Activated CD4-positive, CD25-positive, alpha-beta regulatory T cell (primary cell): ENCODE measurements around the gene ORMDL2.

ENCODE experiments used
- DNase-seq, 4 experiments: peaks; one replicate each; lab custom pipeline; 2025; lab: John Stamatoyannopoulos, UW

Gene ORMDL2

DNA sequence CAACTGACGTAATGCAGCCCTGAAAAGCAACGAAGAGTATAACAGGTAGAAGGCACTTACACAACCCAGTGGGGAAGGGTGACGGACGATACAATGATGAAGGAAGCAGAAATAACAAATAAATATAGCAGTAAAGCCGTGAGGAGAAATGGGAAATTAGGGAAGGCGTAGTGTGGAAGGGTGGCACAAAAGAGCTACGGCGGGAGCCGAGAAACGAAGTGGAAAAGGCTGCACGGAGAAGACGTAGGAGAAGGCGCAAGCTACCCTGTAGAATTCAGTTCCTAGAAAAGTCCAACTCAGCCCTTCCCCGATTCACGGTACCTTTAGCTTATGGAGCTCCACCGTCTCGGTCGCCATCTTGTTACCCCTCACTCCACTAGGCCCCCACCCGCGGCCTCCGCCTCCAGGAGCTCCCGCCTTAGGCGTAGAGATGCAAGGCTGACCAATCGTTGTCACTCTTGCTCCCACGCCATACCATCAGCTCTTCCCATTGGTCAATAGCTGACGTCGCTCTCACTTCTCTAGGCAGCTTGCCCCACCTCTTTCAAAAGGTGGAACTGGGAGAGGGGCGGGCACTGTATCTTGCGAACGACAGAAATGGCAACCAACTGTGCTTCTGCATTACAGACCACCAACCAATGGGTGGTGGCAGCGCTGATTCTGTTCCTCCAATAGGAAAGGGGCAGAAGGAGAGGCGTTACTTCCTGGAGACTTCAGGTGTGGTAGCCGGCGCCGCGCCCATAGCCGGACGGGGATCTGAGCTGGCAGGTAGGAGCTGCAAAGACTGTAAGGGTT lies at the start of gene ORMDL2, which contains the start of gene SARNP:
Gene ORMDL2 (plus strand): TSS at position 697 of the 795 bp plus-strand sequence. CDS start 959 bp downstream, outside the sequence.
Gene SARNP (minus strand): TSS at position 380 of the 795 bp plus-strand sequence. CDS start 23 bp downstream, at position 357.
- peak; percentile 78 to 97 (median 92) for DNase-seq

DNA sequence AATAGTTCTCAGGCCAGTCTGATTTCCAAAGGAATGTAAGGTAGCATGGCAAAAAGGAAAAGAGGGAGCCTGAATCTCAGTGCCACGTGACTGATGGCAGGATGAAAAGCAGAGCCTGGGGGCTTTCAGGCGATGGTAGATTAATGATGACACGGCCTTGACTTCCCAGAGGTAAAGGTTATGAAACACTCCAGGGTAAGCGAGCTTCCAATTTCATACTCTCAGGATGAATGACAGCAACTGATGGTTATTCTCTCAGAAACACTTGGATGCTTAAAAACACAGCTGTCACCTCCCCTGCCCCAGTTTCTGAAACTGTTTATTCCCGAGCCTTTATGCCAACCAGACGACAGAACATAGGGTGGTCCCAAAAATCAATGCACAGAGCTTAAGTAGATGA lies 46.1 kb upstream of the ORMDL2 start:
- no peak for DNase-seq

DNA sequence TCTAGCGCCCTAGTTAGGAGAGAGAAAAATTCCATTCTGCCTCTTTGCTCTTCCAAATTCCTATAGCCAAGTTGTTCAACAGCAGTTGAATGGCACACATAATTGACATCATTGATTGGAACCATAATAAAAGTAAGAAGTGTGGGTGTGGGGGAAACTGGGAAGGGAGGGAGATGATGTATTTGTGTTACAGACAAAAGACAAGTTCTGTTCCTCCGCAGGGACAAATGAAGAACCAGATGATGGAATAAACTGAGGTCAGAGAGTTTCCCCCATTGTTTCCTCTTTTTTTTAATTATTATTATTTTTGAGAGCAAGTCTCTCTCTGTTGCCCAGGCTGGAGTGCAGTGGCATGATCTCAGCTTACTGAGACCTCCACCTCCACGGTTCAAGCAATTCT lies 40.0 kb upstream of the ORMDL2 start:
- no peak for DNase-seq

- DNase-seq = no peak
Measured at GRCh38 chr12:55780685-55781084, 37.2 kb upstream of the ORMDL2 start.

GRCh38 chr12:55788546-55788945 lies 29.3 kb upstream of the ORMDL2 start:
- DNase-seq = no peak

DNA sequence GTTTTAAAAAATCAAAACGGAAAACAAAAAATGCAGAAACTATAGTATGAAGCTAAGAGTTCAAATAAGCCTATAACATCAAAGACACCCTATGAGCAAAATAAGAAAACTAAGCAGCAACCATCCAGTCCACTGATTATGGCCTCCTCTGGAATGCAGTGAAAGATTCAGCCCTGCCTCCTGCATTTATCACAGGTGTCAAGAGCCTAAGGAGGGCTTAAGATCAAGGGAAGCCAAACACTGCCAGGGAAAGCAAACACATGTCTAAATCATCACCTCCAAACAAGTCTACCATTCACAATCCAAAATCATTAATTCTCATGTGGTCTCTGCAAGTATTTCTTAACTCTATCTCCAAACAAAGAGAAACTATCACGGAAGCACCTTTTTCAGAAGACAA lies 28.7 kb upstream of the ORMDL2 start:
- DNase-seq = no peak

DNA sequence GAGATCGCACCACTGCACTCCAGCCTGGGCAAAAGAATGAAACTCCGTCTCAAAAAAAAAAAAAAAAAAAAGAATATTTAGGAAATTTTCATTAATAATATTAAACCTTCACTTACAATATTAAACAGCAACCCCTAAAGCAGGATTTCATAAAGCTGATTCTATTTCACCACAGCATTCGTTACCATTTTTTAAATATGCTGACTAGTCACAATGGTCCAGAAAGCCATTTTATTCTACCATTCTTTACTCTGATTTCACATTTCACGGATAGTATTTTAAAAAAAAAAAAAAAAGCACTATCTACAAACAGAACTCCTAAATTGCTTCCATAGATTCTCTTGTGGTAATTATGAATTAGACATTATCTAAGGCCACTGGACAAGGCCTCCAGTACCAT lies 27.9 kb upstream of the ORMDL2 start:
- DNase-seq = no peak

- no peak for DNase-seq
Measured at GRCh38 chr12:55795950-55796349, 21.9 kb upstream of the ORMDL2 start.

DNA sequence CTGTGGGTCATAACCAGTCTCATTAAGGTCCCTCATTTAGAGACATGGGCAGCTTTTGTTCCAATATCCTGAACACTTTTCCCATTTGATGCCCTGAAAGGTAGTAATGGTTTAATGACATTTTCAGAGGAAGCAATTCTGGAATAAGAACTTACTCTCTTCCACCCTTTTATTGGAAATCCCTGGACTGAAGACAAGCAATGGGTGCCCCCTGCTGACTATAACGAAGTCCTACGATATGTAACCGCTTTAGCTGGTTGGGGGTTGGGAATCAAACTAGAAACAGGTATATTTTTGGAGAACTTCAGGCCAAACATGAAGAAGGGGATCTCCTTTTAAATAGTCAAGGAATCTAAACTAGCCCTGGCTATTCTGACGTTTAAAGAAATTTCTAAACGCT lies 20.8 kb upstream of the ORMDL2 start:
- no peak for DNase-seq

DNA sequence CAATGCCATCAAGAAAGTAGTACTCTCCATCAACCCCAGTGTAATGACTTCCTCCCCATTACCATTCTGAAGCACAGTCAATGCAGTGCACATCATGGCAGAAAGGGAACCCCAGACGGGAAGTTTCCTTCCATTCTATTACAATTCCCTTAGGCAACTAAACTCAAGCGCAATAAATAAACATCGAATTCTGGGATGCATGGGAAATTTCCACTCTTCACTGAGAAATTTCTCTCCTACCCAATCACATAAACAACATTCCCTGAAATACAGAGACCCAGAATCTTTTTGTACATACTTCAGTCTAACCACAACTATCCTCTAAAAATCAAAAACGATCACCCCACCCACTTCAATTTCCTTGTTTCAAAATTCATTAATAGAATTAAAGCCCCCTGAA lies 20.3 kb upstream of the ORMDL2 start:
- no peak for DNase-seq

DNA sequence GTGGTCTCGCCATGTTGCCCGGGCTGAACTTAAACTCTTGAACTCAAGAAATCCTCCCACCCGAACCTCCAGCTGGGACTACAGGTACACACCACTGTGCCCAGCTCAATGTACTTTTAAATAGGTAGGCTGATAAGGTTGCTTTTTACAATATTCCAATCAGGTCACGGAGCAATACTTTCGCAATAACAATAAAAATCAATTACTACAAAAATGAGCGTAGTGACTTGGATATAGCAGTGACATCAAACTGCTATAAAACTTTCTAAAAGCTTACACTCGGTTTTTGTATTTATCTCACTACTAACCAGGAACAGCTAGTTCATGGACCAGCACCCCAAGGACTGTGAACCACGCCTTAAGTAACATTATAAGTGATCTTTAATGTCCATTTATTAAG lies 10.9 kb upstream of the ORMDL2 start:
- no peak for DNase-seq

- no peak for DNase-seq
Measured at GRCh38 chr12:55809274-55809673, 8.6 kb upstream of the ORMDL2 start.

GRCh38 chr12:55812088-55812487 lies 5.8 kb upstream of the ORMDL2 start:
- DNase-seq = no peak

DNA sequence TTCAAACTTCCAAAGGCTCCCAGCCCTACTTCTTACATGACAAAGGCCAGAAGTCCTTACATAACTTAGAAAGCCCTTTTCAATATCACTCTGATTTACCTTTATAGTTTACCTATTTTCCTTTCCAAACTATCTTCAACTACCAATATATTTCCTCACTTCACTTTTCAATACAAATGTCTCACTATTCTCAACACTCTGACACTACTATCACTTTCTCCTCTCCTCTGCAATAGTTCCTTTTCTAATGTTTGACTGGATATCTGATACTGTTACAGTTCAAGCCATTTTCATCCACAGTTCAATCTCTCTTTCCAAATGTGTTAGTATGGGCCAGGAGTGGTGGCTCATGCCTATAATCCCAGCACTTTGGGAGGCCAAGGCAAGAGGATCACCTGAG lies 3.6 kb upstream of the ORMDL2 start:
- no peak for DNase-seq

DNA sequence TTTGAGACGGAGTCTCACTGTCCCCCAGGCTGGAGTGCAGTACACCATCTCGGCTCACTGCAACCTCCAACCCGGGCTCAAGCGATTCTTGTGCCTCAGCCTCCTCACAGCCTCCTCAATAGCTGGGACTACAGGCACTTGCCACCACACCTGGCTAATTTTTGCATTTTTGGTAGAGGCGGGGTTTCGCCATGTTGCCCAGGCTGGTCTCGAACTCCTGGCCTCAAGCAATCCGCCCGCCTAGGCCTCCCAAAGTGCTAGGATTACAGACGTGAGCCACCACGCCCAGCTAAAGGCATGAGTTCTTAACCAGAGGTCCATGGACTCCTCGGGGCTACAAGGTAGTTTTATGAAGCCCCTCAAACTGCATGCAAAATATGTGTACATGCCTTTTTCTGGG lies 2.4 kb upstream of the ORMDL2 start:
- no peak for DNase-seq

GRCh38 chr12:55816881-55817344 lies 928 bp upstream of the ORMDL2 start:
- no peak for DNase-seq

DNA sequence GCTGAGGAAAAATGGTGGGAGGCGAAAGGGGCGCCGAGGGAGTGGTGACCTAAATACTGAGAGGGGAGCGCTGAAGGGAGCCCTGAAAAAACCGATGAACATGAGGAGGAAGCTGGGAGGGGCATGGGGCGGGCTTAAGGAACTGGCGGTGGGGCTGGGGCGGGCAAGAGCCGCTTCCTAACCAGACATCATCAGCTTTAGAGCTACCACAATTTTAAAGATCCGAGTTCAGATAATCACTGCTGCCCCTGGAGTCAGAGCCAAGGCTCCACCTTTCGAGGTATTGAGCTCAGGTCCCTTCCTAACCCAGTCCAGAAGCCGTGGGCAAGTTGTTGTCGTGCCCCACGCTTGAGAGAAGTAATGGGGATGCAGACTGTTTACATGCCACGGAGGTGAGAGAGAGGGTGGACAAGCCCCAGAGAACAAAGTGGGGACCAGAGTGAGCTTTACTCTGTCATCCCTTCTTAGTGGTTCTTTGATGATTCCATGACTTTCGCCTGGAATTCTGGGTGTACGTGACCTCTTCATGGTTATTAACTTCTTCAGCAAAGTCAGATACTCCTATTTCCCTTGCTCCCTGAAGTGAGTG lies 393 bp downstream of the ORMDL2 start:
- DNase-seq = no peak

DNA sequence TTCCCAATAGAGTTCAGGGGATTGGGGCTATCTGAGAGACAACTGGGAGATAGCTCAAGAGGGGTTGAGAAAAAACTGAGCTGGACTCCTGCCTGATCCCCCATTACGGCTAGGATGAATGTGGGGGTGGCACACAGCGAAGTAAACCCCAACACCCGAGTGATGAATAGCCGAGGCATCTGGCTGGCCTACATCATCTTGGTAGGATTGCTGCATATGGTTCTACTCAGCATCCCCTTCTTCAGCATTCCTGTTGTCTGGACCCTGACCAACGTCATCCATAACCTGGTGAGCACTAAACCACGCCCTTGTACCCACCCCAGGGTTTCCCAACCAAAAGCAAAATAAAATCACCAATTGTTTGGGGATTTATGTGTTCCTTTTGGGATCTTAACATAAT lies 1.0 kb downstream of the ORMDL2 start:
- no peak for DNase-seq

- DNase-seq = no peak
Measured at GRCh38 chr12:55820679-55821078, 2.8 kb downstream of the ORMDL2 start.

GRCh38 chr12:55822228-55822627 lies 4.4 kb downstream of the ORMDL2 start:
- DNase-seq = no peak

DNA sequence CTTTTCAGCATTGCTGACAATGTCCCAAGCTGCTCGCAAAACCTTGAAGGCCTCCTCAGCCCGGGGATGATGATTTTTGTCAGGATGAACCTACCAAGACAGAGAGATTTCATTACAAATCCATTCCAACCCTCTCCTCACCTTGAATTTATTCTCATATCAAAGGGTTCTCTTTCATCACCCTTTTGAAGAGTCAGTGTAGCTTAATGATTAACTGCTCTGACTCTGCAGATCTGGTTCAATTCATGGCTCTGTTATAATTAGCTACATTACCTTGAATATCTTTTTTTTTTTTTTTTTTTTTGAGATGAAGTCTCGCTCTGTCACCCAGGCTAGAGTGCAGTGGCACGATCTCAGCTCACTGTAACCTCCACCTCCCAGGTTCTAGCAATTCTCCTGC lies 5.6 kb downstream of the ORMDL2 start:
- DNase-seq = no peak

DNA sequence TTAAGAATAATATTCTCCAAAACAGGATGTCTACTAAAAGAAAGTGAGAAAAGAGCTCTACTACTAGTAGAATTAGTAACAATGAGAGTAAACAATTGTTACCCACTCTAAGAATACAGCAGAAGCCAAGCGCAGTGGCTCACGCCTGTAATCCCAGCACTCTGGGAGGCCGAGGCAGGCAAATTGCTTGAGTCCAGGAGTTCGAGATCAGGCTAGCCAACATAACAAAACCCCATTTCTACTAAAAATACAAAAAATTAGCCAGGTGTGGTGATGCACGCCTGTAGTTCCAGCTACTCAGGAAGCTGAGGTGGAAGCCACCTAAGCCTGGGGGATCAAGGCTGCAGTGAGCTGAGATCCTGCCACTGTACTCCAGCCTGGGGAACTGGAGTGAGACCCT lies 6.9 kb downstream of the ORMDL2 start:
- no peak for DNase-seq

GRCh38 chr12:55827806-55828205 lies 10.0 kb downstream of the ORMDL2 start:
- DNase-seq = no peak

DNA sequence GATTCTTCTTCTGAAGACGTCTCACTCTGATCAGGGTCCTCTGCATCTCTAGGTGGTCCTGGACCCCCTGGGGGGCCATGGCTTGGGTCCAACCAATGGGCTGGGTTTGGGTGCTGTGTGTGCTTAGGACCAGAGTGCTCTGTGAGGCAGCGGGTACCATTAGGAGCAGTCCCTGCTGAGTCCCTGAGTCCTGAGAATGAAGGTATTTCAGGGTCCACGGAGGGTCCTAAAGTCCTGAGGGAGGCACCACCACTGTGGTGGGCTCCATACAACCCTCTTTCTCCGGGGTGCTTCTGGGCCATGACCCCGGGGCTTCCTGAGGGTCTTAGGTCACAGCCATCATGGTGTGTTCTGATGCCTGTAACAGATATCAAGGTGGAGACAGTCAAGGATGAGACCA lies 10.5 kb downstream of the ORMDL2 start:
- no peak for DNase-seq
